HCT116 (cell line): ENCODE data around the gene CAPN2. TPM values are rescaled to one million over a fixed set of nuclear protein-coding genes. Genes with fewer than 3 reads are reported as not detected.

Experiments used
- ATAC-seq: fragments of 200-7000 bp; cut with Tn5 transposase; 2 replicates; pipeline ENCODE4 v1.9.1; 2020; ENCODE audit warnings: mild to moderate bottlenecking, moderate library complexity
- BruUV-seq: library from RNA; stranded (reverse); fragments of 400-500 nt; replicated peaks from 2 replicates; lab custom pipeline; 2021; lab: Mats Ljungman, UMichigan
- CTCF ChIA-PET: fragments of 300-600 bp; sonication (Branson Sonifier 250); formaldehyde crosslinking; loops from one replicate; lab custom pipeline; 2021; ENCODE audit warnings: antibody characterized with exemption; lab: Charles Lee
- POLR2A ChIA-PET: fragments of 300-600, 350-600 bp; sonication (Branson Sonifier 250); formaldehyde crosslinking; loops from one replicate; lab custom pipeline; 2021; ENCODE audit warnings: antibody characterized with exemption; lab: Charles Lee
- RAD21 ChIA-PET, 2 experiments: fragments of 300-600 bp; sonication (Branson Sonifier 250); formaldehyde crosslinking; loops; one replicate each; lab custom pipeline; 2023; ENCODE audit warnings: low total read pairs in 2 of 2; ENCODE audit not compliant: uncharacterized antibody in 2 of 2, unreplicated experiment in 2 of 2, low non-redundant PET in 1 of 2; lab: Charles Lee
- DNase-seq: peaks from one replicate; pipeline ENCODE4 v3.0.0-alpha.2; 2010; ENCODE audit warnings: low read depth, low spot score
- H2AFZ ChIP-seq: fragments of 200-600 bp; shearing (Covaris generic), sonication (generic); 2 replicates; pipeline ENCODE4 v1.6.1; 2017; ENCODE audit warnings: low read depth, mixed run types, mixed read lengths, antibody characterized with exemption, low read length; ENCODE audit not compliant: poor library complexity, severe bottlenecking
- H3K27ac ChIP-seq: 2 replicates; pipeline ENCODE4 v1.5.1; 2012; ENCODE audit warnings: low read depth, low read length
- H3K27me3 ChIP-seq: fragments of 200-600 bp; sonication (generic); 2 replicates; pipeline ENCODE4 v1.6.1; 2016; ENCODE audit warnings: mixed run types, low read length, mixed read lengths; ENCODE audit not compliant: insufficient read depth
- H3K36me3 ChIP-seq, 2 experiments: fragments of 200-500 bp in 1 of 2; fragments of 200-600 bp in 1 of 2; sonication (Bioruptor generic) in 1 of 2; sonication (generic) in 1 of 2; 2 replicates each; pipeline versions ENCODE4 v1.5.1 to v1.6.1; 2014 to 2016; ENCODE audit warnings: low read length in 2 of 2, inconsistent platforms in 1 of 2, mixed read lengths in 1 of 2, mixed run types in 1 of 2; ENCODE audit not compliant: insufficient read depth in 2 of 2, control insufficient read depth in 1 of 2
- H3K4me1 ChIP-seq, 2 experiments: fragments of 200-600 bp in 1 of 2; sonication (generic) in 1 of 2; 2 replicates each; pipeline versions ENCODE4 v1.5.1 to v1.6.1; 2012 to 2017; ENCODE audit warnings: low read length in 2 of 2, inconsistent platforms in 1 of 2, mild to moderate bottlenecking in 1 of 2, mixed read lengths in 1 of 2, mixed run types in 1 of 2, moderate library complexity in 1 of 2; ENCODE audit not compliant: insufficient read depth in 2 of 2, control insufficient read depth in 1 of 2
- H3K4me2 ChIP-seq: fragments of 200-600 bp; sonication (generic); 2 replicates; pipeline ENCODE4 v1.6.1; 2017; ENCODE audit warnings: mixed run types, low read length, mixed read lengths
- H3K4me3 ChIP-seq, 2 experiments: fragments of 200-600 bp in 1 of 2; sonication (generic) in 1 of 2; replicated peaks in 1 of 2; 2 replicates each; pipeline ENCODE4 v1.5.1; 2011 to 2016; ENCODE audit warnings: low read length in 2 of 2, control low read depth in 1 of 2, low read depth in 1 of 2, mild to moderate bottlenecking in 1 of 2, mixed read lengths in 1 of 2, mixed run types in 1 of 2
- H3K79me2 ChIP-seq: fragments of 200-600 bp; sonication (generic); 2 replicates; pipeline ENCODE4 v1.6.1; 2017; ENCODE audit warnings: mild to moderate bottlenecking, mixed run types, low read length, moderate library complexity, mixed read lengths; ENCODE audit not compliant: insufficient read depth
- H3K9ac ChIP-seq: fragments of 200-600 bp; sonication (generic); 2 replicates; pipeline ENCODE4 v1.6.1; 2016; ENCODE audit warnings: low read length, mixed read lengths
- H3K9me2 ChIP-seq: fragments of 200-600 bp; sonication (generic), shearing (Covaris generic); 2 replicates; pipeline ENCODE4 v1.6.1; 2017; ENCODE audit warnings: mixed run types, mild to moderate bottlenecking, moderate library complexity; ENCODE audit not compliant: insufficient read depth
- H3K9me3 ChIP-seq, 2 experiments: fragments of 200-500 bp in 1 of 2; fragments of 200-600 bp in 1 of 2; sonication (Bioruptor generic) in 1 of 2; sonication (generic) in 1 of 2; 2 replicates each; pipeline ENCODE4 v1.6.1; 2014 to 2017; ENCODE audit warnings: low read length in 2 of 2, mixed read lengths in 2 of 2, inconsistent platforms in 1 of 2, low read depth in 1 of 2, mild to moderate bottlenecking in 1 of 2, mixed run types in 1 of 2, moderate library complexity in 1 of 2; ENCODE audit not compliant: control insufficient read depth in 1 of 2, insufficient read depth in 1 of 2
- H4K20me1 ChIP-seq: fragments of 200-600 bp; sonication (generic), shearing (Covaris generic); 2 replicates; pipeline ENCODE4 v1.6.1; 2017; ENCODE audit warnings: mixed run types, mild to moderate bottlenecking, moderate library complexity; ENCODE audit not compliant: insufficient read depth
- CBX3 ChIP-seq: IDR thresholded peaks from 2 replicates; pipeline ENCODE4 v1.6.1; 2012; ENCODE audit warnings: low read depth
- CEBPB ChIP-seq: IDR thresholded peaks from 2 replicates; pipeline ENCODE4 v1.6.1; 2012; ENCODE audit warnings: low read depth
- POLR2A ChIP-seq: IDR thresholded peaks from 2 replicates; pipeline ENCODE4 v1.7.0; 2011; ENCODE audit warnings: borderline replicate concordance; ENCODE audit not compliant: insufficient read depth, insufficient read length; ENCODE audit errors: extremely low read depth
- RAD21 ChIP-seq: IDR thresholded peaks from 2 replicates; pipeline ENCODE4 v1.6.1; 2012; ENCODE audit warnings: low read depth, mild to moderate bottlenecking
- SRF ChIP-seq: IDR thresholded peaks from 2 replicates; pipeline ENCODE4 v1.6.1; 2012; ENCODE audit warnings: low read depth
- YY1 ChIP-seq: IDR thresholded peaks from 2 replicates; pipeline ENCODE4 v1.6.1; 2011; ENCODE audit warnings: low read length, low read depth, moderate library complexity, mild to moderate bottlenecking; ENCODE audit not compliant: insufficient replicate concordance; ENCODE audit errors: extremely low read depth
- ZBTB33 ChIP-seq: IDR thresholded peaks from 2 replicates; pipeline ENCODE4 v1.6.1; 2011; ENCODE audit warnings: mild to moderate bottlenecking, low read length, moderate library complexity; ENCODE audit not compliant: insufficient replicate concordance; ENCODE audit errors: extremely low read depth
- ZFX ChIP-seq: fragments of 450-650 bp; IDR thresholded peaks from 2 replicates; pipeline ENCODE4 v1.6.1; 2017
- ZNF274 ChIP-seq: fragments of 200-500 bp; sonication (Bioruptor generic); IDR thresholded peaks from 2 replicates; pipeline ENCODE4 v1.6.1; 2014; ENCODE audit warnings: mild to moderate bottlenecking, low read depth, low read length, inconsistent platforms
- intact Hi-C: fragments of 100-400 bp; cut with micrococcal nuclease; formaldehyde crosslinking; loops from 2 replicates; pipeline ENCODE4 v1.10.0; 2022
- total RNA-seq: library from RNA; stranded (reverse); gene quantifications from one replicate; pipeline ENCODE4 v1.2.1, GENCODE V29; 2021; ENCODE audit not compliant: unreplicated experiment
- TF ChIP-seq, protein P1 (sequence below), 3 experiments: fragments of 200-600 bp in 1 of 3; sonication (generic) in 1 of 3; IDR thresholded peaks in 2 of 3; conservative IDR thresholded peaks in 1 of 3; 2 replicates each; pipeline ENCODE4 v1.5.1; 2012 to 2017; ENCODE audit warnings: low read depth in 2 of 3, low read length in 2 of 3, antibody characterized with exemption in 1 of 3, borderline replicate concordance in 1 of 3, control low read depth in 1 of 3, mild to moderate bottlenecking in 1 of 3, mixed read lengths in 1 of 3, mixed run types in 1 of 3, moderate library complexity in 1 of 3; ENCODE audit not compliant: insufficient read depth in 1 of 3

CAPN2 gene
- total RNA-seq, 1 experiment from 2014 or later, result 173 TPM

- H3K9me3 ChIP-seq, result no peaks in the 10 kb centered on the region
- peaks cover 64% of the 10 kb centered on the region for H3K79me2 ChIP-seq
- H3K4me1 ChIP-seq, result peaks cover 14 to 35% of the 10 kb centered on the region in 2 experiments
- H3K9ac ChIP-seq, result no peak overlapping the region
- H4K20me1 ChIP-seq, result no peaks in the 10 kb centered on the region
- no peak overlapping the region for H3K27ac ChIP-seq
- intact Hi-C loops, result no loop called here
- H3K9me2 ChIP-seq, result no peaks in the 10 kb centered on the region
- H3K36me3 ChIP-seq, result peaks cover 5 to 31% of the 10 kb centered on the region in 2 experiments
- no peak overlapping the region for H3K4me2 ChIP-seq
- no peak for TF ChIP-seq CEBPB
- no peak for TF ChIP-seq ZFX
- TF ChIP-seq POLR2A, result no peak
- TF ChIP-seq SRF, result no peak
- TF ChIP-seq YY1, result no peak
- TF ChIP-seq ZNF274, result no peak
- no peak for TF ChIP-seq RAD21
- TF ChIP-seq CBX3, result no peak
- TF ChIP-seq ZBTB33, result no peak
- TF ChIP-seq, protein P1, sequence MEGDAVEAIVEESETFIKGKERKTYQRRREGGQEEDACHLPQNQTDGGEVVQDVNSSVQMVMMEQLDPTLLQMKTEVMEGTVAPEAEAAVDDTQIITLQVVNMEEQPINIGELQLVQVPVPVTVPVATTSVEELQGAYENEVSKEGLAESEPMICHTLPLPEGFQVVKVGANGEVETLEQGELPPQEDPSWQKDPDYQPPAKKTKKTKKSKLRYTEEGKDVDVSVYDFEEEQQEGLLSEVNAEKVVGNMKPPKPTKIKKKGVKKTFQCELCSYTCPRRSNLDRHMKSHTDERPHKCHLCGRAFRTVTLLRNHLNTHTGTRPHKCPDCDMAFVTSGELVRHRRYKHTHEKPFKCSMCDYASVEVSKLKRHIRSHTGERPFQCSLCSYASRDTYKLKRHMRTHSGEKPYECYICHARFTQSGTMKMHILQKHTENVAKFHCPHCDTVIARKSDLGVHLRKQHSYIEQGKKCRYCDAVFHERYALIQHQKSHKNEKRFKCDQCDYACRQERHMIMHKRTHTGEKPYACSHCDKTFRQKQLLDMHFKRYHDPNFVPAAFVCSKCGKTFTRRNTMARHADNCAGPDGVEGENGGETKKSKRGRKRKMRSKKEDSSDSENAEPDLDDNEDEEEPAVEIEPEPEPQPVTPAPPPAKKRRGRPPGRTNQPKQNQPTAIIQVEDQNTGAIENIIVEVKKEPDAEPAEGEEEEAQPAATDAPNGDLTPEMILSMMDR (IDR thresholded peaks at IDR 0.05 in 2 of 3, conservative IDR thresholded peaks at IDR 0.05 in 1 of 3; ENCODE audit: borderline replicate concordance in 1 of 3, insufficient read depth in 1 of 3, low read depth in 2 of 3, low read length in 2 of 3), result no peak
- ChIA-PET POLR2A (no interaction called here), RAD21 (no interaction called here), CTCF (no interaction called here)
- H3K4me3 ChIP-seq, result no peak overlapping the region
- no peak overlapping the region for H2AFZ ChIP-seq
- ATAC-seq, result no peak
- BruUV-seq, result no TSS peak
- no peak for DNase-seq
- no peaks in the 10 kb centered on the region for H3K27me3 ChIP-seq
Observed at GRCh38 chr1:223741861-223742260, 29.5 kb downstream of the CAPN2 start.
